ENCODE measurements around the gene ARHGEF17. TPM values are rescaled to one million over a fixed set of nuclear protein-coding genes. Genes with fewer than 3 reads are reported as not detected.

The ARHGEF17 gene
- total RNA-seq, 1 donor from 2014 or later: 77.0 TPM

DNA sequence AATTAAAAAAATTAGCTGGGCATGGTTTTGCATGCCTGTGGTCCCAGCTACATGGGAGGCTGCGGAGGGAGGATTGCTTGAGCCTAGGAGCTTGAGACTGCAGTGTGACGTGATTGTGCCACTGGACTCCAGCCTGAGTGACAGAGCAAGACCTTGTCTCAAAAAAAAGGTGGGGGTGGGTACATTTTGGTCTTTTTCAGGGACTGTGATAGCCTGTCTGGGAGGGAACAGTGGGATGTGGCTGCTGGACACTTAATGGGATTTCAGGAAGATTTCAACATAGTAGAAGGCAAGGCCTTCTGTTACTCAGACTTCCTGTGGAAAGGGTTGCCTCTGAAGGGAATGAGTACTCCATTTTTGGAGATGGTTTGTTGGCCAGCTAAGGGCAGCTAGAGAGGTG lies 108.7 kb downstream of the ARHGEF17 start:
- no peak overlapping the region for H3K4me3 Mint-ChIP-seq (ENCODE audit: low read depth)
- no peaks in the 10 kb centered on the region for H3K9me3 Mint-ChIP-seq (ENCODE audit: low read depth)
- TF ChIP-seq, protein P1, sequence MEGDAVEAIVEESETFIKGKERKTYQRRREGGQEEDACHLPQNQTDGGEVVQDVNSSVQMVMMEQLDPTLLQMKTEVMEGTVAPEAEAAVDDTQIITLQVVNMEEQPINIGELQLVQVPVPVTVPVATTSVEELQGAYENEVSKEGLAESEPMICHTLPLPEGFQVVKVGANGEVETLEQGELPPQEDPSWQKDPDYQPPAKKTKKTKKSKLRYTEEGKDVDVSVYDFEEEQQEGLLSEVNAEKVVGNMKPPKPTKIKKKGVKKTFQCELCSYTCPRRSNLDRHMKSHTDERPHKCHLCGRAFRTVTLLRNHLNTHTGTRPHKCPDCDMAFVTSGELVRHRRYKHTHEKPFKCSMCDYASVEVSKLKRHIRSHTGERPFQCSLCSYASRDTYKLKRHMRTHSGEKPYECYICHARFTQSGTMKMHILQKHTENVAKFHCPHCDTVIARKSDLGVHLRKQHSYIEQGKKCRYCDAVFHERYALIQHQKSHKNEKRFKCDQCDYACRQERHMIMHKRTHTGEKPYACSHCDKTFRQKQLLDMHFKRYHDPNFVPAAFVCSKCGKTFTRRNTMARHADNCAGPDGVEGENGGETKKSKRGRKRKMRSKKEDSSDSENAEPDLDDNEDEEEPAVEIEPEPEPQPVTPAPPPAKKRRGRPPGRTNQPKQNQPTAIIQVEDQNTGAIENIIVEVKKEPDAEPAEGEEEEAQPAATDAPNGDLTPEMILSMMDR (IDR thresholded peaks at IDR 0.05; ENCODE audit: unreplicated experiment): no peak
- peaks cover 10% of the 10 kb centered on the region for H3K36me3 Mint-ChIP-seq (ENCODE audit: insufficient read depth)
- no peak overlapping the region for H3K27ac Mint-ChIP-seq
- H3K4me1 Mint-ChIP-seq (ENCODE audit: low read depth): peaks cover 10% of the 10 kb centered on the region
- DNase-seq (ENCODE audit: low spot score, unreplicated experiment): no peak
- no peaks in the 10 kb centered on the region for H3K27me3 Mint-ChIP-seq

Other genes with a start within 250 kb of the ARHGEF17 start
- 28.4 and 35.4 TPM in 2 replicates for gene FCHSD2, start 166.0 kb upstream of the ARHGEF17 start, total RNA-seq
- 0.55 and 0.96 TPM in 2 replicates for gene P2RY2, start 90.0 kb upstream of the ARHGEF17 start, total RNA-seq
- 0.13 and 0.14 TPM in 2 replicates for gene P2RY6, start 35.9 kb upstream of the ARHGEF17 start, total RNA-seq
- gene RELT, start 68.1 kb downstream of the ARHGEF17 start, total RNA-seq: 5.3 and 5.7 TPM in 2 replicates

Data from progenitor cell of endocrine pancreas (in vitro differentiated cells).